HEK293 (cell line): ENCODE measurements around the gene PLPPR2.

Experiments
- ELK4 ChIP-seq: IDR thresholded peaks from 2 replicates; pipeline ENCODE4 v1.6.1; 2011; ENCODE audit warnings: mild to moderate bottlenecking, low read depth, low read length, borderline replicate concordance
- HIC1 ChIP-seq: fragments of 450-650 bp; formaldehyde crosslinking; IDR thresholded peaks from 2 replicates; pipeline ENCODE4 v1.5.1; 2016; ENCODE audit warnings: missing biosample characterization, missing genetic modification characterization
- PRDM2 ChIP-seq: fragments of 450-650 bp; formaldehyde crosslinking; IDR thresholded peaks from 2 replicates; pipeline ENCODE4 v1.5.1; 2016; ENCODE audit warnings: missing biosample characterization, missing genetic modification characterization, borderline replicate concordance
- SP7 ChIP-seq: fragments of 450-650 bp; formaldehyde crosslinking; IDR thresholded peaks from 2 replicates; pipeline ENCODE4 v1.5.1; 2016; ENCODE audit warnings: missing biosample characterization, missing genetic modification characterization
- ZBTB26 ChIP-seq: fragments of 450-650 bp; formaldehyde crosslinking; optimal IDR thresholded peaks from 2 replicates; pipeline ENCODE3; 2016; ENCODE audit warnings: missing biosample characterization, mild to moderate bottlenecking, missing genetic modification characterization
- ZBTB44 ChIP-seq: fragments of 450-650 bp; IDR thresholded peaks from 2 replicates; pipeline ENCODE4 v1.5.1; 2018; ENCODE audit warnings: missing biosample characterization, mild to moderate bottlenecking, missing genetic modification characterization
- ZBTB48 ChIP-seq: fragments of 450-650 bp; formaldehyde crosslinking; IDR thresholded peaks from 2 replicates; pipeline ENCODE4 v1.5.1; 2016; ENCODE audit warnings: missing biosample characterization, missing genetic modification characterization
- ZFP69B ChIP-seq: fragments of 450-650 bp; formaldehyde crosslinking; IDR thresholded peaks from 2 replicates; pipeline ENCODE4 v1.5.1; 2016; ENCODE audit warnings: missing biosample characterization, missing genetic modification characterization
- ZIC2 ChIP-seq: fragments of 450-650 bp; formaldehyde crosslinking; IDR thresholded peaks from 2 replicates; pipeline ENCODE4 v1.5.1; 2016; ENCODE audit warnings: missing biosample characterization, missing genetic modification characterization
- ZNF138 ChIP-seq: fragments of 450-650 bp; formaldehyde crosslinking; IDR thresholded peaks from 2 replicates; pipeline ENCODE4 v1.5.1; 2016; ENCODE audit warnings: missing biosample characterization, missing genetic modification characterization, borderline replicate concordance
- ZNF155 ChIP-seq: fragments of 450-650 bp; formaldehyde crosslinking; IDR thresholded peaks from 2 replicates; pipeline ENCODE4 v1.5.1; 2016; ENCODE audit warnings: missing biosample characterization, missing genetic modification characterization
- ZNF19 ChIP-seq: fragments of 450-650 bp; formaldehyde crosslinking; IDR thresholded peaks from 2 replicates; pipeline ENCODE4; 2016; ENCODE audit warnings: missing biosample characterization, missing genetic modification characterization, low read depth
- ZNF24 ChIP-seq: fragments of 450-650 bp; formaldehyde crosslinking; IDR thresholded peaks from 2 replicates; pipeline ENCODE4 v1.5.1; 2016; ENCODE audit warnings: missing biosample characterization, missing genetic modification characterization
- ZNF248 ChIP-seq: fragments of 450-650 bp; formaldehyde crosslinking; IDR thresholded peaks from 2 replicates; pipeline ENCODE4 v1.5.1; 2017; ENCODE audit warnings: missing biosample characterization, missing genetic modification characterization
- ZNF341 ChIP-seq: fragments of 450-650 bp; formaldehyde crosslinking; IDR thresholded peaks from 2 replicates; pipeline ENCODE4; 2016; ENCODE audit warnings: low read depth, missing biosample characterization, missing genetic modification characterization
- ZNF398 ChIP-seq: fragments of 450-650 bp; formaldehyde crosslinking; IDR thresholded peaks from 2 replicates; pipeline ENCODE4 v1.5.1; 2017; ENCODE audit warnings: missing biosample characterization, missing genetic modification characterization
- ZNF473 ChIP-seq: fragments of 450-650 bp; formaldehyde crosslinking; IDR thresholded peaks from 2 replicates; pipeline ENCODE4 v1.5.1; 2017; ENCODE audit warnings: missing biosample characterization, missing genetic modification characterization
- ZNF555 ChIP-seq: fragments of 450-650 bp; formaldehyde crosslinking; conservative IDR thresholded peaks from 2 replicates; pipeline ENCODE4 v1.5.1; 2017; ENCODE audit warnings: missing biosample characterization, mild to moderate bottlenecking, missing genetic modification characterization, inconsistent platforms
- ZNF561 ChIP-seq: fragments of 450-650 bp; IDR thresholded peaks from 2 replicates; pipeline ENCODE4 v1.5.1; 2018; ENCODE audit warnings: missing biosample characterization, missing genetic modification characterization, borderline replicate concordance
- ZNF623 ChIP-seq: fragments of 450-650 bp; formaldehyde crosslinking; IDR thresholded peaks from 2 replicates; pipeline ENCODE4 v1.5.1; 2016; ENCODE audit warnings: missing biosample characterization, missing genetic modification characterization
- ZNF654 ChIP-seq: fragments of 450-650 bp; formaldehyde crosslinking; IDR thresholded peaks from 2 replicates; pipeline ENCODE4 v1.5.1; 2016; ENCODE audit warnings: low read depth, missing biosample characterization, missing genetic modification characterization
- ZNF843 ChIP-seq: fragments of 450-650 bp; formaldehyde crosslinking; IDR thresholded peaks from 2 replicates; pipeline ENCODE4 v1.5.1; 2016; ENCODE audit warnings: missing biosample characterization, missing genetic modification characterization
- ZSCAN30 ChIP-seq: fragments of 450-650 bp; IDR thresholded peaks from 2 replicates; pipeline ENCODE4 v1.5.1; 2018; ENCODE audit warnings: missing biosample characterization, mild to moderate bottlenecking, missing genetic modification characterization, moderate library complexity
- ZXDB ChIP-seq: fragments of 450-650 bp; formaldehyde crosslinking; IDR thresholded peaks from 2 replicates; pipeline ENCODE4 v1.5.1; 2016; ENCODE audit warnings: missing biosample characterization, missing genetic modification characterization

The PLPPR2 gene

GRCh38 chr19:11355160-11356073 lies at the start of gene PLPPR2 (continued):
- TF ChIP-seq ZNF623 (peak; percentile 40; the same call in 1 of the 2 replicates), ZNF341 (tag by site-specific recombination) (no peak), HIC1 (tag by site-specific recombination) (peak; percentile 28; the same call in 1 of the 2 replicates), ZIC2 (no peak; the same call in 1 of the 2 replicates), ZBTB26 (tag by site-specific recombination) (peak; percentile 26), ELK4 (no peak), ZNF24 (tag by site-specific recombination) (no peak), ZXDB (peak; percentile 22; the same call in 1 of the 2 replicates), PRDM2 (tag by site-specific recombination) (no peak), ZNF654 (tag by site-specific recombination) (no peak), ZFP69B (tag by site-specific recombination) (0 out of 2 replicates have a peak, but pooled peaks have one; percentile 37), ZBTB44 (tag by site-specific recombination) (no peak), ZNF248 (tag by site-specific recombination) (no peak; the same call in 1 of the 2 replicates), SP7 (tag by site-specific recombination) (peak; percentile 63; the same call in 1 of the 2 replicates), ZSCAN30 (tag by site-specific recombination) (no peak), ZNF155 (tag by site-specific recombination) (no peak), ZBTB48 (tag by site-specific recombination) (peak; percentile 48; the same call in 1 of the 2 replicates), ZNF138 (tag by site-specific recombination) (no peak), ZNF398 (tag by site-specific recombination) (peak; percentile 49), ZNF843 (tag by site-specific recombination) (peak; percentile 46; the same call in 1 of the 2 replicates), ZNF19 (tag by site-specific recombination) (no peak), ZNF473 (tag by site-specific recombination) (no peak), ZNF555 (tag by site-specific recombination) (no peak), ZNF561 (tag by site-specific recombination) (no peak)
